HL-60 (cell line): ENCODE data around the gene ANXA7.
A peak's percentile ranks its signal among the peaks of the same experiment; 100 is the strongest.

Experiments
- DNase-seq, 2 experiments: peaks; one replicate each; pipeline ENCODE4 v3.0.0-alpha.2; 2010 to 2020; ENCODE audit warnings: low read depth in 1 of 2, low spot score in 1 of 2
- H3K27ac ChIP-seq: fragments of 250-450 bp; sonication (Bioruptor Pico); replicated peaks from 2 replicates; pipeline ENCODE4 v1.5.1; 2020; ENCODE audit warnings: mild to moderate bottlenecking, moderate library complexity
- H3K27me3 ChIP-seq: fragments of 250-450 bp; sonication (Bioruptor Pico); 2 replicates; pipeline ENCODE4 v1.5.1; 2021; ENCODE audit warnings: mild to moderate bottlenecking, moderate library complexity; ENCODE audit not compliant: insufficient read depth, poor library complexity, severe bottlenecking
- H3K4me3 ChIP-seq: replicated peaks from 2 replicates; pipeline ENCODE4 v1.5.1; 2011; ENCODE audit warnings: mild to moderate bottlenecking, control low read depth, low read length; ENCODE audit not compliant: insufficient read depth
- CTCF ChIP-seq: IDR thresholded peaks from one replicate; pipeline ENCODE4 v1.5.1; 2011; ENCODE audit warnings: low read length, control low read depth, inconsistent platforms; ENCODE audit not compliant: insufficient read depth
- GABPA ChIP-seq: IDR thresholded peaks from 2 replicates; pipeline ENCODE4 v1.6.1; 2012; ENCODE audit warnings: low read depth
- POLR2AphosphoS5 ChIP-seq: IDR thresholded peaks from 2 replicates; pipeline ENCODE4 v1.6.1; 2012; ENCODE audit warnings: low read depth
- REST ChIP-seq: IDR thresholded peaks from 2 replicates; pipeline ENCODE4 v1.6.1; 2012; ENCODE audit warnings: low read depth; ENCODE audit not compliant: insufficient replicate concordance
- SPI1 ChIP-seq: IDR thresholded peaks from 2 replicates; pipeline ENCODE4 v1.6.1; 2012; ENCODE audit warnings: low read depth, mild to moderate bottlenecking, borderline replicate concordance

Gene ANXA7

GRCh38 chr10:73344269-73344668 lies 69.6 kb downstream of the ANXA7 start:
- H3K27me3 ChIP-seq, result no peaks in the 10 kb centered on the region
- DNase-seq, result no peak
- no peak for TF ChIP-seq POLR2AphosphoS5
- TF ChIP-seq SPI1, result no peak
- TF ChIP-seq REST, result peak; percentile 52

GRCh38 chr10:73340121-73340520 lies 73.7 kb downstream of the ANXA7 start:
- no peak overlapping the region for H3K27ac ChIP-seq
- H3K27me3 ChIP-seq, result no peaks in the 10 kb centered on the region
- H3K4me3 ChIP-seq, result no peak overlapping the region
- TF ChIP-seq REST (no peak), POLR2AphosphoS5 (no peak), CTCF (no peak), SPI1 (no peak), GABPA (no peak)
- DNase-seq, result no peak

More at GRCh38 chr10:73344269-73344668, 69.6 kb downstream of the ANXA7 start:
- Histone ChIP-seq H3K4me3 (no peak overlapping the region), H3K27ac (no peak overlapping the region)

GRCh38 chr10:73339436-73339835 lies 74.4 kb downstream of the ANXA7 start:
- Histone ChIP-seq H3K27ac (no peak overlapping the region), H3K4me3 (no peak overlapping the region), H3K27me3 (no peaks in the 10 kb centered on the region)
- TF ChIP-seq GABPA, result no peak
- TF ChIP-seq POLR2AphosphoS5, result no peak
- TF ChIP-seq CTCF, result no peak
- TF ChIP-seq REST, result no peak
- no peak for TF ChIP-seq SPI1
- DNase-seq, result no peak
